GM19328 (cell line): ENCODE measurements around the gene RAD51B.
"Not testable (repeated sequence)": the region's sequence is repeated elsewhere in the genome, so short reads cannot be mapped to it uniquely, and the experiment has no call there.

Experiments used
- ATAC-seq: cut with Tn5 transposase; IDR thresholded peaks from one replicate; pipeline ENCODE4 v1.9.1; 2021; ENCODE audit warnings: mild to moderate bottlenecking, moderate library complexity; ENCODE audit not compliant: unreplicated experiment

The RAD51B gene

DNA sequence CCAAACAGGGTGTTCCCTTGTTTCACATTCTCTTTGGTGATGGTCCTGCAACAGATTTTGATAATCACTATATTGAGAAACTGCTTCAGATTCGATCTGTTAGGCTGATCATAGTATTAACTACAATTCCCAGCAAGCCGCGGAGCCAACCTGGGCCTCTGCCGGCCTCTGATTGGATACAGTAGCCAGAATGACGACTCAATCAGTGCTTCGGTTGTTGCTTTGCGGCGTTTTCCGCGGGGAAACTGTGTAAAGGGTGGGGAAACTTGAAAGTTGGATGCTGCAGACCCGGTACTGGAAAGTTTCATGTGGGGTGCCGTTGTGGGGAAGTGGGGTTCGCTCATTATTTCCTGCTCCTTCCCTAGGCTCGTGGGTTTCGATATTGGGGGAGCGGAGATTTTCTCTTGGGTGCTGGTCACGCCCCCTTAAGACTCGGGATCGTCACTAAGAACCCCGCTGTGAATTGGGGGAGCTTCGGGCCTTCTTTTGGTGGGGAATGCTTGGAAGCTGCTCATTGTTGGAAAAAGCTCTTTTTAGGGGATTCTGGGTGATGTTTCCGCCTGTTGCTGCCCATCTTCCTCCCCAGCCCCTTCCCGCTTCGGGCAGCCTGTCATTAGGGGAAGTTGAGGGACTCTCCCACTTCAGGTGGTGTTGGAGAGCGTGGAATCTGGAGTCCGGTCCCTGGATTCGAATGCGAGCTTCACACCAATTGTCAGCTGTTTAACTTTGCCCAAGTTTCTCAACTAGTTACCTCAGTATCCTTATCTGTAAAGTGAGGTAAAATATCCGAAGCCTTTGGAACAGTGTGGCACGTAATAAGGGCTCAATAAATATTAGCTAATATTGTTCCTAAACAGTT is at the start of gene RAD51B:
TSS of gene RAD51B (plus strand) at position 217 of the 859 bp plus-strand sequence.
- peak; percentile 56 for ATAC-seq

DNA sequence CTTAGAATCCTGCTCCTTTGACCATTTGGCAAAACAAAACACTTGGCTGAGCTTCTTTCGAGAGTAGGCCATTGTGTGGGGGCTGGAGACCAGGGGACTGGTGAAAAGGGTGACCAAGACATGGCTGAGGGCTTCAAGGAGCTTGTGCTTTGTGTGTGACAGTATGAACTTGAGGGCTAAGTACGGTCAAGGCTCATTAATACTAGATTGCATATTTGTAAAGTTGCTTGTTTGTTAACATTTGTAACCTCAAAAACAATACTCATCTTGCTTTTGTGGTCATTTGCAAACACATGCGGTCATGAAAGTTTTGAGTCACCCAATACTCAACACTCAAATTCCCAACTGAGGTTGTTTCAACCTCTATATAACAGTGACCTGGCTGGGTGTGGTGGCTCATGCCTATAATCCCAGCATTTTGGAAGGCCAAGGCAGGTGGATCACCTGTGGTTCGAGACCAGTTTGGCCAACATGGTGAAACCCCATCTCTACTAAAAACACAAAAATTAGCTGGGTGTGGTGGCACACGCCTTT is 45.7 kb upstream of the RAD51B start:
- ATAC-seq: no peak

- no peak for ATAC-seq
These were observed 42.8 kb upstream of the RAD51B start for GRCh38 chr14:67776653-67777322.

DNA sequence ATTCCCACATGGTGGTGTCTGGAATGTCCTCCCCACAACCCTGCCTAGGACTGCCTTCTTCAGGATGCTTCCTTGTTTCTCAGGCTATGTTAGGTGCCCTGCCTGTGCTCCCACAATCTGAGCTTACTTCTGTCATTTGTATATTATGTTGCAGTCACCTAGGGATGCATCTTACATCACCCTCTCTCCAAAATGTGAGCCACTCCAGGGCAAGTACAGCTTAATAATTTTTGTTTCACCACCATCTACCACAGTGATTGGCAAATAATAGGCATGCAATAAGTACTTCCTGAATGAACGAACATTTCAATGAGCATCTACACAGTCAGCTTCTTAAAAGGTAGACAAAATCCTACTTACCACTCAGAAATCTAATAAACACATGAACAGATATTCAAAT is 40.8 kb upstream of the RAD51B start:
- ATAC-seq: no peak

DNA sequence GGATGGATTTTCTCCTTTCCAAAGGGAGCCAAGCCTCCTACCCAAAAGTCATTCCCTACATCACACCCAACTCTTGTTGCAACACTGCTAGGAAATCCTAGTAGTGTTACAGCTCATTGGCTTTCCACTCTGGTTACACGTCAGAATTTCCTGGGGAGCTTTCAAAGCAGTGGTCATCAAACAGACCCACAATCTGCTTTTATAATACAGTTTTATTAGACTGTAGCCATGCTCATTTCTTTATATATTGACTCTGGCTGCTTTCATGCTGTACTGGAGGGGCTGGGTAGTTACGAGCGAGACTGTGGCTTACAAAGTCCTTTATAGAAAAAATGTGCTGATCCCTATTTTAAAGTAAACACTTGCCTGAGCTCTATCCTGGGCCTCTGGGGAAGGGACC is 37.5 kb upstream of the RAD51B start:
- no peak for ATAC-seq

DNA sequence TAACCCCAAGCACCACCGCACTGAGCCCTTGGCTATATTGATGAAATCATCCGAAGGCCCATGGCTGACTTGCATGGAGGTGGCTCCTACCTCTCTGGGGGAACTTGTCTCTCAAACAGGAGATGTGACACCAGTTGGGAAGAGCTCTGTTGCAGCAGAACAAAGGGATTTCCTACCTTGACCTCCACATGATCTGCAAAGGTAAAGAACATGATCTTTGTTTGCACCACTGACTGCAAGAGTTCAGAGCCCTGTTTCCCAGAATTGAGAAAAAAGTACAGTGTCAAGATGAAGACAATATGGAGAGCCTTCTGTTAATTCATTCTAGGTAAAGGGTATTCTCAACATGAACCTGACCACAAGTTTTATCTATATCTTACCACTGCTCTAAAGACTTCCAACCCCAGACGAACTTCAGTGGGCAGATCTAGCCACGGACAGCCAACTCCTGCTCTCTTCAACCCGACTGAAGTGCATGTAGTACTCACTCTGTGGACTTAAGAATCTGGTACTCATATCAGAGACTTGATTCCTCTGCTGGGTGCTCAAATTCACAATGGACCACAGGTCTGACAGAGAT is 35.2 kb upstream of the RAD51B start:
- ATAC-seq: no peak

DNA sequence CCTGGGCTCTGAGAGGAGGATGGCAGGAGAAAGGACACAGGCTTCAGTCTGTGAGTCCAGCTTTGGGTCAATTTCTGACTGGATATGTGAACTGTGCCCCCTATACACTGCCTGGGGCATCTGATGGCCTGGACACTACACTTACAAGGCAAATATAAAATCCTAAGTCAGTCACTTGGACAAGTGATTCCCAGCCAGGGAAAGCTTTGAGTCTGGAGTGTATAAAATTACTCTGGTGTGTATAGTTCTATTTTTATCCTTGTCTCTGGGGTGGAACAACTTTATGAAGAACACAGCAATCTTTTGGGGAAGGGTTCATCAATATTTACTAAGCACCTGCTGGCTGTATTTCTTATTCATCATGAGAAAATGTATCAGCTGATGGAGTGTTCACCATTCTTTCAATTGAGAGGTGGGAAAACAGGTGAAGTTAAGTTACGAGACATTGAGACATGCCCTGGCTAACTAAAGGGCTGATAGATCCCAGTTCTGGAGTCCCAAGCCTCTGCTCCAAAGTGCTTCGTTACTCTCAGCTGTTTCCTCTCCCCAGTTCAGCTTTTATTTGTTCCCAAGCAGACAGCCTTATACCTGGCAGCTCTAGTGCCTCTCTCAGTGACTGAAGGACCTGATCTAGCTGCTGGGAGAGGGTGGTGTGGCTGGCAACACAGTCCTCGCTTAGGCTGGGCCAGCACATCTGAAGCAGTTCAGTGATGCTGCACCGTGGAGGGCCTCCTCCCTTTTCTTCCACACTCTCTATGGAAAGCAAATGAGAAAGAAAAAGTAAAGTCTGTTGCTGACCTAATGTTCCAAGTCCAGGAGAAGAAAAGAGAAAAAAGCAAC is 34.1 kb upstream of the RAD51B start:
- no peak for ATAC-seq

GRCh38 chr14:67787673-67788072 is 31.9 kb upstream of the RAD51B start:
- no peak for ATAC-seq

GRCh38 chr14:67798731-67799130 is 20.8 kb upstream of the RAD51B start:
- no peak for ATAC-seq

- no peak for ATAC-seq
These were observed 18.8 kb upstream of the RAD51B start for GRCh38 chr14:67800743-67801142.

DNA sequence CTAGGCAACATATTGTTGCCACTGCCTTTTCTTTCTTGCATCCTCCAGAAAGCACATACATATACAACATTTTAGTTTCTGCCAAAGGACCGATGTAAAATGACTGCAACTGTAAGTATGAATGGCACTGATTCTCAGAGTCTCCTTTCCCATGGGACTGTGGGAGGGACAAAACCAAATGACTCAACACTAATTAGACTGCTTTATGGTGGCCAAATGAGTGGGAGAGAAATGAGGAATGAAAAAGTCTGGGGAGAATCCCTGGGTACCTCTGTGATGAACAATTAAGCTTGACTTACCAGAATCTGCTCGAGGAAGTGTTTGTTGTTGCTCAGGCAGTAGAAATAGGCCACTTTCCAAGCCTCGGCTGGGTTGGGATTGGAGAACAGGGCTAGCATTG is 13.3 kb upstream of the RAD51B start:
- no peak for ATAC-seq

DNA sequence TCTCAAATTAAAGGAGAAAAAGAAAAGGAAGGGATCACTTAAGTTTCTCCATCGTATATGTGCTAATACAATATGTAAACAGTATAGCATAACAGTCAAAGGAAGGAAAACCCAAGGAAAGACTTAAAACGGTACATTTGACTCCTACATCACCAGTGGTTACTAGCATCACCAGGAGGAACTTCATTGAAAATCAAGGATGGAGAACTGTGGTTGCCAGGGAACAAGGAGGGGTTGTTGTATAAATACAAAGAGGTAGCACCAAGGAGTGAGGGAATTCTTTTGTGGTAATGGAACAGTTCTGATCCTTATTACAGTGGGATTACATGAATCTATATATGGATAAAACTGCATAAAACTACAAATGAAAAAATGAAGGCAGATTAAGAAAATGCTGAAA is 4.8 kb upstream of the RAD51B start:
- no peak for ATAC-seq

GRCh38 chr14:67815573-67816225 is 3.9 kb upstream of the RAD51B start:
- ATAC-seq: no peak

- ATAC-seq: peak; percentile 80
These were observed 3.1 kb upstream of the RAD51B start, which contains the start of gene ZFYVE26 for GRCh38 chr14:67816326-67817002. Gene ZFYVE26 (minus strand): TSS chr14:67816590. CDS start chr14:67815963, 627 bp downstream.

DNA sequence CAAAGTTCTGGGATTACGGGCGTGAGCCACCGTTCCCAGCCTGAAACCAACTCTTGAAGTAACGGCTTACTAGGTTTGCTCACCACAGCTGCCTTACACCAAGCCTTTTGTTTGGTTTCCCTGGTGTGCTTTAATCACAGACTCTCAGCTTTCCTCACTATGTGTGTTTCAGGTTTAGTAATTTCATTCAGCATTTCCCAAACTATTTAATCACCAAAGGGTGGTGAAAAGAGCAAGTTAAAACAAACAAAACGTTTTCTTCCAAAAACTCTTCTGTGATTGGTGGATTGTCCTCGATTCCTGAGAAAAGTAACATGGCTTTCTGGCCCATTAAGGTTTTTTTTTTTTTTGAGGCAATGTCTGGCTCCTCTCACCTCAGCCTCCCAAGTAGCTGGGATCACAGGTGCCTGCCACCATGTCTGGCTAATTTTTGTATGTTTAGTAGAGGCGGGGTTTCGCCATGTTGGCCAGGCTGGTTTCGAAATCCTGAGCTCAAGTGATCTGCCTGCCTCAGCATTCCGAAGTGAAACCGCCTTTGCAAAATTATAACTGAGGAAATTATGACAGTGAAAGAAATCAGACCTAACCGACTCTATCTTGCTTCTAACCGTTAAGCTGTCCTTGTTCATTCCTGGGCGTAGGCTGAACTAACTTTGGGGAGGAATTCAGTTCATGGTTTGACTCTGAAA is 1.7 kb upstream of the RAD51B start:
- no peak for ATAC-seq

- not testable (repeated sequence) for ATAC-seq
These were observed 1.1 kb upstream of the RAD51B start for GRCh38 chr14:67818476-67818875.

DNA sequence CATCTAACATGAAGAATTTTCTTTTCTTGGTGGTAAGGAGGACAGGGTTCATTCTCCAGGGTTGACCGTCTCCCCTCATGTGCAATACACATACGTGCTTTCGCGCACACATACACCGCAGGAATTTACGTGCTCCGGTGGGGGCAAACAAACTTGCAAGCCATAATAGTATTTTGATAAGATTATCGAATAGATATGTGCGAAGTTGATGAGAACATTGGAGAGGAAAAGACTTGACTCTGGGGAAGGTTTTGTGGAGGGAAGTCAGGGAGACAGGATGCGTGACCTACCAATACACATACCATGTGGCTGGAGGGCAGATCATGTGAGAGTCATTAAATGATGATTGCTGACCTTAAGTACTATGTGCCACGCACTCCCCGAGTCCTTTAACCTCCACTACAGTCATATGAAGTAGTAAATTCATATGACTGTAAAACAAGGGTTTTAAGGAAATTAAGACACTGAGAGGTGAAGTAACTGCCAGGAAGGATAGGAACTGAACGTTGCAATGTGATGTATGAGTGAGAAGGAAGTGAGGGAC is 921 bp downstream of the RAD51B start:
- no peak for ATAC-seq

- ATAC-seq: no peak
These were observed 1.5 kb downstream of the RAD51B start for GRCh38 chr14:67821121-67821520.

- no peak for ATAC-seq
These were observed 11.5 kb downstream of the RAD51B start for GRCh38 chr14:67831113-67831512.
